GM21723 (cell line): Measurements from ENCODE around the gene TLE5.
"Not testable (repeated sequence)": the region's sequence is repeated elsewhere in the genome, so short reads cannot be mapped to it uniquely, and the experiment has no call there.

ENCODE experiments used
- ATAC-seq: cut with Tn5 transposase; IDR thresholded peaks from one replicate; pipeline ENCODE4 v1.9.1; 2021; ENCODE audit warnings: mild to moderate bottlenecking, moderate library complexity; ENCODE audit not compliant: unreplicated experiment

TLE5 gene

GRCh38 chr19:3096902-3097326, 34.6 kb upstream of the TLE5 start:
- no peak for ATAC-seq

- ATAC-seq: no peak
Measured at GRCh38 chr19:3096267-3096901, 34.1 kb upstream of the TLE5 start.

DNA sequence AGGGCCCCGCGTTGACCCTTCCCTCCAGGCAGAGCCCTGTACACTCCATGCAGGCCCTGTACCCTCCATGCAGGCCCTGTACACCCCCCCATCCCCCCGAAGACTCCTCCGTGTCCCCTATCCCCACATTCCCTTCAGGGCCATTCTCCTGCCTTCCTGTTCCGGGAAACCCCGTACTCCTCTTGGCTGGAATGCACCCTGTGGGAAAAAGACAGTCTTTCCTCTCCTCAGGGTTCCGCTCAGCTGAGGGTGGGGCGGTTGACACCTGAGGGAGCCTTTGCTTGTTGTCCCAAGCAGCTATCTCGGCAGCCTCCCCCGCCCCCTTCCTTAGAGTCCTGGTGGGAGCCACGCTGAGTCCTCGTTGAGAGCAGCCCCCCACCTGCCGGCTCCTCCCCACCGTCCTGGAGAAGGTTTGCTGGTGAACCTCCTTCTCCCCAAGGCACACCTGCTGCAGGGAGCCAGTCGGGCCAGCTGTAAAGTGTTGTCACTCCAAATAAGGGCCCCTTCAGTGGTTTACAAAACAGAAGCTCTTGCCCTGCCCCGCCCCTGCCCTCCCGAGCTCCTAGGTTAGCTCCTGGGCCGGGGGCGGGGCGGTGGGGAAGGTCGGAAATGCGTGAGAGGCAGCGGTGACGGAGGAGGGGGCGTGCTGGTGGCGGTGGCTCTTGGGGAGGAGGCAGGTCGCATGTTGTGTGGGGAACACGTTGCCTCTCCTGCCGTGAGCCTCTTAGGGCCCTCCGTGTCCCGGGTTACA, 33.3 kb upstream of the TLE5 start:
- ATAC-seq: no peak

GRCh38 chr19:3094601-3095440, 32.5 kb upstream of the TLE5 start:
- no peak for ATAC-seq

DNA sequence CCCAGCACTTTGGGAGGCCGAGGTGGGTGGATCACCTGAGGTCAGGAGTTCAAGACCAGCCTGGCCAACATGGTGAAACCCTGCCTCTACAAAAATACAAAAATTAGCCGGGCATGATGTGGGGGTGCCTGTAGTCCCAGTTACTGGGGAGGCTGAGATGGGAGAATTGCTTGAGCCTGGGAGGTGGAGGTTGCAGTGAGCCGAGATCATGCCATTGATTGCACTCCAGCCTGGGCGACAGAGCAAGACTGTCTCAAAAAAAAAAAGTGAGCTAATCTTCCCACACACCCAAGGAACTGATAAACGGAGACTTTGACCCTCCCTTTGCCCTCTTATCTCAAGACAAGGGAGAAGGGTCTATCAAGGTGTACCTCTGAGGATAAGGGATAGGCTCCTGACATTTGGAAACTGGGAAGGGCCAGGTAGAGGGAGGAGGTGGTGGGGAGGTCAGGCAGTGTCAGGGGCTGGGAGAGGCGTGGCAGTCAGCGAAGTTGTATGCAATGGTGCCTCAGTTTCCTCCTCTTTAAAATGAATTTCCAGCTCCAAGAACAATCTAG, 27.1 kb upstream of the TLE5 start:
- not testable (repeated sequence) for ATAC-seq

DNA sequence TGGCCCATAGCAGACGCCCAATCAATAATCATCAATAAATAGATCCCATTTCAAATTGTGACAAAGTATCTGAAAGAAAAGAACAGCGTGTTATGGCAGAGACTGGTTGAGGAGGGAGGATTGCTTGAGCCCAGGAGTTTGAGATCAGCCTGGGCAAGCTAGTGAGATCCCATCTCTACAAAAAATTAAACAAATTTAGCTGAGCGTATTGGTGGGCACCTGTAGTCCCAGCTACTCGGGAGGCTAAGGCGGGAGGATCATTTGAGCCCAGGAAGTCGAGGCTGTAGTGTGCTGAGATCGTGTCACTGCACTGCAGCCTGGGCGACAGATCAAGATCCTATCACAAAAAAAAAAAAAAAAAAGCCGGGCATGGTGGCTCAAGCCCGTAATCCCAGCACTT, 25.5 kb upstream of the TLE5 start:
- ATAC-seq: no peak

DNA sequence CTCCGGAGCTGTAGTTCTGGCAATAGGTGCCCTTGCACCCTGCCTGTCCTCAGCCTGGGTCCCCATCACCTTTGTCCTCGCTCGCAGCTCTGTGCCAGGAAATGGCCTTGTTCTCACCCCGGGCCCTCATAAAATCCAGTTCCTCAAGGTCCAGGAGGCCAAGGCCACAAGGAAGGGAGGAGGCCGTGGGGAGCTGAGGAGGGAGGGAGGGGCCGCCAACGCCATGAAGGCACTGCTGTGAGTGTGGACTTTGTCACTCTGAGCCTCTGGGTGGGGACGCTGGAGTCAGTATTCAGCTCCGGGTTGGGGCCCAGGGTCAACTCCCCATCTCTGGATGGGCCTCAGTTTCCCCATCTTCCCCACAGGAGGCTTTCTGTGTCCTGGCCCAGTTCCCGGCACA, 22.6 kb upstream of the TLE5 start:
- ATAC-seq: no peak

GRCh38 chr19:3083964-3084363, 21.7 kb upstream of the TLE5 start:
- ATAC-seq: no peak

GRCh38 chr19:3082331-3082730, 20.0 kb upstream of the TLE5 start:
- ATAC-seq: no peak

- ATAC-seq: no peak
Measured at GRCh38 chr19:3080286-3080685, 18.0 kb upstream of the TLE5 start.

DNA sequence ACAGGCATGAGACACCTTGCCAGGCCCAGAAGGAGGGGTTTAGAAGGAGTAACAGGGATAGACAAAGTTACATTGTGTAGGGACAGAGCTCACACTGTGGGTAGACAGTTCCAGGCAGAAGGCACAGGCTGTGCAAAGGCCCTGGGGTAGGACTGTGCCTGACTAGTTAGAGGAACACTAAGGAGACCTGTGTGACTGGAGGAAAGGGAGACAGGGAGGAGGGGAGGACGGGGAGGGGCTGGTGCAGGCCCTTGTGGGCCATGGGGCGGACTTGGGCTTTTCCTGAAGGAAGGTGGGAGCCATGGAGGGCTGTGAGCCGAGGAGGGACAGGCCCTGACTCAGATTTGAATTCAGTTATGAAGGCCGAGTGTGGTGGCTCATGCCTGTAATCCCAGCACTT, 17.3 kb upstream of the TLE5 start:
- no peak for ATAC-seq

DNA sequence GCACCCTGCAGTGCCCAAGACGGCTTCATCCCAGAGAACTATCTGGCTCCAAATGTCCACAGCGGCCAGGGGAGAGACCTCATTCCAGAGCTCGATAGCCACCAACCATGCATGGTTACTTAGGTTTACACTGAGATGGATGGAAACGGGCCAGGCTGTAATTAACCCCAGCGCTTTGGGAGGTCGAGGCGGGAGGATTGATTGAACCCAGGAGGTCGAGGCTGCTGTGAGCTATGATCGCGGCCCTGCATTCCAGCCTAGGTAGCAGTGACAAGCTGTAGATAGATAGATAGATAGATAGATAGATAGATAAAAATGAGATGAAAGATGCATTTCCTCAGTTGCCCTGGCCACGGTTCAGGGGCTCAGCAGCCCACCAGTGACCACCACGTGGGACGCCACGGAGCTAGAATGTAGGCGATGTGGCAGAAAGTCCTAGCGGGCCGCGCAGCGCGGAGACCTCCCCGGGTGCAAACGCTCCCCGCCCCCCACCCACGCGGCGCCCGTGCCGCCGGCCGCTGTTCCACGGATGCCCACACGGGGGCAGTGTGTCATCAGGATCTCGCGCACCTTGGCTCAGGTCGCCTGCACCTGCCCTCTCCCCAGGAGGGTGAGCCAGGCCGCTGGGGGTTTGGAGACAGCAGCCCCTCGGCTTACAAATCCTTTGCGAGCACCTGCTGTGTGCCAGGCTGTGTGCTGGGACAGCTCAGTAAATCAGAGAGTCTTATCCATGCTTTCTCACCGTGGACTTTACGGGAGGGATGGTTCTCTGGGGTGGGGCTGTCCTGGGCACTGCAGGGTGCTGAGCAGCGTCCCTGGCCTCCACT, 13.5 kb upstream of the TLE5 start:
- no peak for ATAC-seq

DNA sequence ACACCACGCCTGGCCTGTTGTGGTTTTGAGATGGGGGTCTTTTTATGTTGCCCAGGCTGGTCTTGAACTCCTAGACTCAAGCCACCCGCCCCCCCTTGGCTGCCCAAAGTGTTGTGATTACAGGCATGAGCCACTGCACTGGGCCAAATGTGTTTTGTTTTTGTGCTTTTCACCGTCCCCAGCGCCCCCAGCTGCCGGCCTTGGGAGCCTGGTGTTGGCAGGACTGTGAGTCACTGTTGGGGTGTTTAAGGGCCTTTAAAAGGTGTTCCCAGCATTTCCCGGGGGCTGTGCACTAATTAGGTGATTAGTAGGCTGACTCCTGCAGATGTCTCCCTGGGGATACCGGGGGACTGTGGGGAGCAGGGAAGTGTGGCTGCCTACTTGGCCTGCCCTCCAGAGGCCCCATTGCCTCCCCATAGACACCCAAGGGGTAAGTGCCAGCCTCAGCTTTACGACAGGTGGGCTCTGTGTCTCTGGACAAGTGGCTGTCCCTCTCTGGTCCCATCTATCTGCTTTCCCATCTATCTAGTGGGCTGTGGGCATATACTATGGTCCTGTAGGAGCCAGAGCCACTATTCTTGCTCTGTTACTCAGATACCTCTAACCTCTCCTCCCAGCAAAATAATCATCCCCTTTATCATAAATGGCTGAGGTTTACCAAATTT, 11.8 kb upstream of the TLE5 start:
- no peak for ATAC-seq

- ATAC-seq: no peak
Measured at GRCh38 chr19:3073159-3073563, 10.9 kb upstream of the TLE5 start.

GRCh38 chr19:3071768-3072167, 9.5 kb upstream of the TLE5 start:
- ATAC-seq: no peak

GRCh38 chr19:3068071-3068470, 5.8 kb upstream of the TLE5 start:
- no peak for ATAC-seq

DNA sequence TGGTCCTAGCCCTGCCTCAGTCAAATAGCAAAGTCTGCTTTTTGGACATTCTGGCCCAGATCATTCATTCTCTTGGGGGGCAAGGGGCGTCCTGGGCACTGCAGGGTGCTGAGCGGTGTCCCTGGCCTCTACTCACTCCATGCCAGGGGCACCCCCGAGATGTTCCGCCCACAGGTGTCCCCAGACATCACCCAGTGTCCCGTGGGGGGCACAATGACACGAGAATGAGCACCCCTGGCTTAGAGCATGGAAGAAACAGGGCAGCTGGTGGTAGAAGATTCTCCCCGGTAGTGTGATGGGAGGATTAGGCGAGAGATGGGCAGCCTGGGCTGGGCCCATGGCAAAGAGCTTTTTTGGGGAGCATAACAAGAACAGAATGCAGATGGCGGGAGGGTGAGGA, 5.3 kb upstream of the TLE5 start:
- ATAC-seq: no peak

GRCh38 chr19:3066482-3067049, 4.3 kb upstream of the TLE5 start:
- no peak for ATAC-seq

DNA sequence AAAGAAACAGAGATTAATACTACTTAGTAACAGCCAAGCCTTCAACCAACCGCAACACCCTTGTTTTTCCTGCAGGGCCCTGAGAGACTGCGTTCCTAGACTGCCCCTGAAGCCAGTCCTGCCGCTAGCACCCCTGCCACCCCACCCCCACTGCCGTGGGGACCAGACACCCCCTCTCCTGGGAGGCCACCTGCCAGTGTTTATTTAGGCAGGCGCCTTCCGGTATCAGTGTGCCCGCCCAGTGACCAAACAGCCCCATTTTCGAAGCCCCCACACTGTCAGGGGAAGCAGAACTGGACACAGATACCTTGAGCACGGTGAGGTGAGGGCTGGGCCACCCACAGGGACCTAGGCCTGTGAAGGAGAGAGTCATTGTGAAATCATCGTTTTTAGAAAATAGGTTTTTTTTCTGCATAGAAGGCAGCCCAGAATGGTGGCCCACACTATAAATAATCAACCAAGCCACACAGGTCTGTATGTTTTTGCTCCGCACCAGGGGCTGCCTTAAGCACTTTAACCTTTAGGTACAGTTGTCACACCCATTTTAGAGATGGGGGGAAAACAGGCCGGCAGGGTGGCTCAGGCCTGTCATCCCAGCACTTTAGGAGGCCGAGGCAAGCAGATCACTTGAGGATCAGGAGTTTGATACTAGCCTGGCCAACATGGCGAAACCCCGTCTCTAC, 3.5 kb upstream of the TLE5 start:
- ATAC-seq: peak; percentile 39
